HepG2 (cell line): ENCODE measurements around the gene PPRC1. TPM values are rescaled to one million over a fixed set of nuclear protein-coding genes. Genes with fewer than 3 reads are reported as not detected.

Source experiments
- ATAC-seq: fragments of 200-7000 bp; cut with Tn5 transposase; 3 replicates; pipeline ENCODE4 v1.9.1; 2020; ENCODE audit warnings: mild to moderate bottlenecking, moderate library complexity
- BruUV-seq: library from RNA; stranded (reverse); fragments of 400-500 nt; replicated peaks from 2 replicates; lab custom pipeline; 2021; lab: Mats Ljungman, UMichigan
- CTCF ChIA-PET: fragments of 300-600 bp; formaldehyde crosslinking; extraction: SDS; loops from one replicate; lab custom pipeline; 2021; ENCODE audit warnings: low total read pairs, inconsistent platforms, low intra/inter-chr PET ratio; lab: Yijun Ruan, JAX
- POLR2A ChIA-PET: fragments of 350-600 bp; sonication (Branson Sonifier 250); formaldehyde crosslinking; loops from one replicate; lab custom pipeline; 2020; ENCODE audit warnings: antibody characterized with exemption, inconsistent platforms; lab: Yijun Ruan, JAX
- DNase-seq: peaks from one replicate; pipeline ENCODE4 v3.0.0-alpha.2; 2015; ENCODE audit warnings: low spot score
- FAIRE-seq: peaks from 3 replicates; lab custom pipeline; 2011; peaks lifted over from hg19 to GRCh38; lab: Jason Lieb, UNC
- H2AFZ ChIP-seq: one replicate; pipeline ENCODE4 v1.6.1; 2011; ENCODE audit warnings: low read length, inconsistent platforms
- H3K27ac ChIP-seq: fragments of 300-600 bp; 3 replicates; pipeline ENCODE4 v1.8.0; 2011; ENCODE audit warnings: mixed run types, mild to moderate bottlenecking, mixed read lengths, low read length, inconsistent platforms; ENCODE audit not compliant: insufficient read depth; ENCODE audit errors: extremely low read length
- H3K27me3 ChIP-seq, 2 experiments: fragments of 200-600 bp in 1 of 2; 2 replicates in 1 of 2; 3 replicates in 1 of 2; pipeline versions ENCODE4 v1.6.0 to v1.8.0; 2011; ENCODE audit warnings: low read length in 2 of 2, mild to moderate bottlenecking in 2 of 2, moderate library complexity in 2 of 2, inconsistent platforms in 1 of 2; ENCODE audit not compliant: insufficient read depth in 2 of 2, control insufficient read depth in 1 of 2
- H3K36me3 ChIP-seq, 2 experiments: fragments of 200-600 bp in 1 of 2; replicated peaks in 1 of 2; 2 replicates in 1 of 2; 3 replicates in 1 of 2; pipeline versions ENCODE4 v1.5.1 to v1.8.0; 2011; ENCODE audit warnings: low read length in 2 of 2, inconsistent platforms in 1 of 2; ENCODE audit not compliant: insufficient read depth in 2 of 2, control insufficient read depth in 1 of 2
- H3K4me1 ChIP-seq: 2 replicates; pipeline ENCODE4 v1.5.1; 2012; ENCODE audit warnings: low read length, inconsistent platforms; ENCODE audit not compliant: insufficient read depth
- H3K4me2 ChIP-seq: 2 replicates; pipeline ENCODE4 v1.6.0; 2011; ENCODE audit warnings: low read depth, low read length, inconsistent platforms
- H3K4me3 ChIP-seq, 3 experiments: fragments of 200-600 bp in 1 of 3; sonication (generic), shearing (Covaris generic) in 1 of 3; replicated peaks in 1 of 3; 2 replicates each; pipeline ENCODE4 v1.5.1; 2011 to 2016; ENCODE audit warnings: low read length in 3 of 3, inconsistent platforms in 2 of 3, low read depth in 2 of 3, mild to moderate bottlenecking in 2 of 3, control low read depth in 1 of 3, mixed read lengths in 1 of 3; ENCODE audit not compliant: insufficient read depth in 1 of 3
- H3K79me2 ChIP-seq: one replicate; pipeline ENCODE4 v1.6.1; 2011; ENCODE audit warnings: low read length, inconsistent platforms; ENCODE audit not compliant: insufficient read depth
- H3K9ac ChIP-seq: 2 replicates; pipeline ENCODE4 v1.6.0; 2011; ENCODE audit warnings: mild to moderate bottlenecking, low read depth, low read length, inconsistent platforms; ENCODE audit not compliant: insufficient read depth
- H3K9me3 ChIP-seq: 2 replicates; pipeline ENCODE4 v1.5.1; 2012; ENCODE audit warnings: mild to moderate bottlenecking, low read length
- H4K20me1 ChIP-seq: 2 replicates; pipeline ENCODE4 v1.6.0; 2011; ENCODE audit warnings: inconsistent platforms, mild to moderate bottlenecking, low read length, moderate library complexity; ENCODE audit not compliant: insufficient read depth
- MED1 ChIP-seq: sonication (generic); formaldehyde crosslinking; IDR thresholded peaks from 2 replicates; pipeline ENCODE4 v1.4.0; 2020; ENCODE audit warnings: missing genetic modification reagents
- PAX8 ChIP-seq: sonication (generic); formaldehyde crosslinking; IDR thresholded peaks from 2 replicates; pipeline ENCODE4 v1.8.0; 2022; ENCODE audit warnings: mild to moderate bottlenecking, missing genetic modification reagents, borderline replicate concordance
- ZMYM2 ChIP-seq: sonication (generic); formaldehyde crosslinking; IDR thresholded peaks from 2 replicates; pipeline ENCODE4 v1.8.0; 2022; ENCODE audit warnings: mild to moderate bottlenecking, missing genetic modification reagents
- WGBS: methylation state at CpG from one replicate; pipeline ENCODE4 v1.1.6; 2017; ENCODE audit warnings: low lambda C conversion rate; 5-methylcytosine and 5-hydroxymethylcytosine counted together
- in situ Hi-C: cut with HindIII; loops from 2 replicates; pipeline ENCODE4 v1.10.0; 2017; ENCODE audit warnings: low pct_unique_long_range_greater_than_20kb; ENCODE audit not compliant: extremely low pct_ligation_motif_present
- intact Hi-C: fragments of 100-400 bp; cut with micrococcal nuclease; formaldehyde crosslinking; loops from one replicate; pipeline ENCODE4 v1.10.0; 2022; ENCODE audit not compliant: unreplicated experiment
- polyA plus RNA-seq, 8 experiments: library from polyadenylated mRNA; depleted of rRNA in 3 of 8; stranded (reverse) in 7 of 8; unstranded in 1 of 8; fragments of >200 nt; fragmentation: Illumina TruSeq in 4 of 8; extraction: Trizol in 4 of 8; gene quantifications; 2 replicates each; pipeline versions ENCODE4 v1.2.1 to v1.2.3, GENCODE V29; 2011 to 2016; ENCODE audit warnings: low read depth in 4 of 8, missing spikeins in 1 of 8, mixed read lengths in 1 of 8; ENCODE audit not compliant: insufficient read depth in 1 of 8
- total RNA-seq, 5 experiments: library from RNA; depleted of rRNA; stranded (reverse); fragments of >200 nt; fragmentation: Illumina TruSeq; extraction: Trizol; gene quantifications; 2 replicates each; pipeline ENCODE4 v1.2.3, GENCODE V29; 2016; ENCODE audit warnings: low read depth in 1 of 5
- TF ChIP-seq, protein P1 (sequence below): sonication (generic); formaldehyde crosslinking; IDR thresholded peaks from 2 replicates; pipeline ENCODE4 v1.4.0; 2020; ENCODE audit warnings: missing genetic modification reagents, borderline replicate concordance
- TF ChIP-seq, protein P2 (sequence below): sonication (generic); formaldehyde crosslinking; IDR thresholded peaks from 2 replicates; pipeline ENCODE4 v1.5.1; 2020; ENCODE audit warnings: mild to moderate bottlenecking, missing genetic modification reagents

The PPRC1 gene
- total and polyA plus RNA-seq, 2 of the 13 experiments (the other 11 are each of a cell fraction or from before 2014, with no cell fraction given), result 18.7 to 24.2 TPM

- in situ Hi-C loops (no loop called here), intact Hi-C loops (no loop called here)
- no TSS peak for BruUV-seq
- H3K79me2 ChIP-seq, result peaks cover 45% of the 10 kb centered on the region
- H3K9me3 ChIP-seq, result no peaks in the 10 kb centered on the region
- H3K27me3 ChIP-seq, result no peaks in the 10 kb centered on the region; a peak in 1 of 5 replicates
- no peak overlapping the region for H3K4me2 ChIP-seq
- peaks cover 21% of the 10 kb centered on the region for H3K4me1 ChIP-seq
- H3K4me3 ChIP-seq, result no peak overlapping the region
- POLR2A ChIA-PET, result interaction anchor here (1.3 kb wide), 1 partner anchor 9 kb away, joined by 3 read pairs; no protein-coding TSS in a partner anchor
- ATAC-seq (no peak), DNase-seq (no peak), FAIRE-seq (no peak)
- no peak overlapping the region for H2AFZ ChIP-seq
- peaks cover 49 to 72% of the 10 kb centered on the region in 2 experiments for H3K36me3 ChIP-seq
- 96% methylated on average over 3 of the region's 3 CpGs for WGBS
- peaks cover 15% of the 10 kb centered on the region for H4K20me1 ChIP-seq
- H3K9ac ChIP-seq, result no peak overlapping the region
- TF ChIP-seq, protein P1, sequence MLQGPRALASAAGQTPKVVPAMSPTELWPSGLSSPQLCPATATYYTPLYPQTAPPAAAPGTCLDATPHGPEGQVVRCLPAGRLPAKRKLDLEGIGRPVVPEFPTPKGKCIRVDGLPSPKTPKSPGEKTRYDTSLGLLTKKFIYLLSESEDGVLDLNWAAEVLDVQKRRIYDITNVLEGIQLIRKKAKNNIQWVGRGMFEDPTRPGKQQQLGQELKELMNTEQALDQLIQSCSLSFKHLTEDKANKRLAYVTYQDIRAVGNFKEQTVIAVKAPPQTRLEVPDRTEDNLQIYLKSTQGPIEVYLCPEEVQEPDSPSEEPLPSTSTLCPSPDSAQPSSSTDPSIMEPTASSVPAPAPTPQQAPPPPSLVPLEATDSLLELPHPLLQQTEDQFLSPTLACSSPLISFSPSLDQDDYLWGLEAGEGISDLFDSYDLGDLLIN (CRISPR knock-in tag), result no peak
- TF ChIP-seq ZMYM2 (CRISPR knock-in tag) (no peak), PAX8 (CRISPR knock-in tag) (no peak), MED1 (CRISPR knock-in tag) (no peak)
- TF ChIP-seq, protein P2, sequence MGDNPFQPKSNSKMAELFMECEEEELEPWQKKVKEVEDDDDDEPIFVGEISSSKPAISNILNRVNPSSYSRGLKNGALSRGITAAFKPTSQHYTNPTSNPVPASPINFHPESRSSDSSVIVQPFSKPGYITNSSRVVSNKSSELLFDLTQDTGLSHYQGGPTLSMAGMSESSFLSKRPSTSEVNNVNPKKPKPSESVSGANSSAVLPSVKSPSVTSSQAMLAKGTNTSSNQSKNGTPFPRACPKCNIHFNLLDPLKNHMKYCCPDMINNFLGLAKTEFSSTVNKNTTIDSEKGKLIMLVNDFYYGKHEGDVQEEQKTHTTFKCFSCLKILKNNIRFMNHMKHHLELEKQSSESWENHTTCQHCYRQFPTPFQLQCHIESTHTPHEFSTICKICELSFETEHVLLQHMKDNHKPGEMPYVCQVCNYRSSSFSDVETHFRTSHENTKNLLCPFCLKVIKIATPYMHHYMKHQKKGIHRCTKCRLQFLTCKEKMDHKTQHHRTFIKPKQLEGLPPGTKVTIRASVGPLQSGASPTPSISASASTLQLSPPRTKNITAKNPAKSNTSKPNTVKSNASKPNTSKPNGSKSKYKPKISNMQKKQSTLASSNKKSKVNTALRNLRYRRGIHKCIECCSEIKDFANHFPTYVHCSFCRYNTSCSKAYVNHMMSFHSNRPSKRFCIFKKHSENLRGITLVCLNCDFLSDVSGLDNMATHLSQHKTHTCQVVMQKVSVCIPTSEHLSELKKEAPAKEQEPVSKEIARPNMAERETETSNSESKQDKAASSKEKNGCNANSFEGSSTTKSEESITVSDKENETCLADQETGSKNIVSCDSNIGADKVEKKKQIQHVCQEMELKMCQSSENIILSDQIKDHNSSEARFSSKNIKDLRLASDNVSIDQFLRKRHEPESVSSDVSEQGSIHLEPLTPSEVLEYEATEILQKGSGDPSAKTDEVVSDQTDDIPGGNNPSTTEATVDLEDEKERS (CRISPR knock-in tag), result no peak
- TF ChIP-seq, all 625 proteins: peak for 0
- CTCF ChIA-PET, result no interaction called here
- no peak overlapping the region for H3K27ac ChIP-seq
Observed at GRCh38 chr10:102157224-102157623, 24.4 kb downstream of the PPRC1 start.
